Measurements from ENCODE around the gene ERGIC1. TPM values are rescaled to one million over a fixed set of nuclear protein-coding genes. Genes with fewer than 3 reads are reported as not detected.

The ERGIC1 gene
- total and polyA plus RNA-seq, 2 of the 8 experiments (the other 6 are each of a cell fraction or from before 2014, with no cell fraction given), result 95.3 to 106 TPM

GRCh38 chr5:172827841-172828240 is 6.2 kb upstream of the ERGIC1 start:
- POLR2A ChIA-PET (ENCODE audit: partially characterized antibody), result no interaction called here
- Histone ChIP-seq H3K23ac (ENCODE audit: insufficient read length) (no peak overlapping the region), H4K8ac (ENCODE audit: extremely low read depth, insufficient read depth, low read length) (no peak overlapping the region), H4K5ac (ENCODE audit: insufficient read length, low read depth, low read length) (no peak overlapping the region), H2BK120ac (replicated peaks; ENCODE audit: low read depth, low read length) (no peak overlapping the region), H2BK20ac (ENCODE audit: low read length) (no peak overlapping the region), H2BK15ac (ENCODE audit: low read length) (no peak overlapping the region), H3K36me3 (ENCODE audit: control insufficient read depth in 2 of 4, insufficient read depth in 4 of 4, low read length in 3 of 4) (no peaks in the 10 kb centered on the region; a peak in 2 of 8 replicates), H3K4me3 (ENCODE audit: extremely low read depth in 1 of 4, insufficient read depth in 2 of 4, low read depth in 3 of 4, low read length in 4 of 4) (no peak overlapping the region), H2AK5ac (ENCODE audit: low read depth, low read length) (no peak overlapping the region), H2BK5ac (ENCODE audit: low read depth, low read length) (no peak overlapping the region), H3K79me2 (ENCODE audit: control insufficient read depth in 1 of 2, insufficient read depth in 2 of 2, low read length in 2 of 2) (no peaks in the 10 kb centered on the region), H3K4me1 (replicated peaks in 1 of 4; ENCODE audit: control insufficient read depth in 3 of 4, insufficient read depth in 4 of 4, low read length in 3 of 4) (peaks cover 0 to 5% (median 2%) of the 10 kb centered on the region in 4 experiments; a peak in 6 of 7 replicates), H3K9ac (replicated peaks in 1 of 4; ENCODE audit: extremely low read depth in 1 of 4, low read depth in 3 of 4, low read length in 3 of 4) (no peak overlapping the region; a peak in 1 of 7 replicates), H3K4me2 (ENCODE audit: insufficient read depth in 1 of 2, low read depth in 2 of 2, low read length in 2 of 2) (peak overlapping the region in 1 of 2 experiments; percentile 27; a peak in 2 of 4 replicates), H4K20me1 (replicated peaks in 1 of 2; ENCODE audit: control insufficient read depth in 1 of 2, insufficient read depth in 2 of 2, low read length in 2 of 2) (no peaks in the 10 kb centered on the region), H3K79me1 (ENCODE audit: low read depth, low read length) (no peaks in the 10 kb centered on the region), H3K14ac (ENCODE audit: insufficient read length) (no peak overlapping the region), H3K4ac (replicated peaks; ENCODE audit: insufficient read length, low read depth, low read length) (no peak overlapping the region), H4K91ac (replicated peaks; ENCODE audit: insufficient read length, low read length) (no peak overlapping the region), H3K18ac (ENCODE audit: extremely low read depth, low read length) (no peak overlapping the region), H3K27ac (ENCODE audit: low read depth, low read length) (no peak overlapping the region), H3K56ac (replicated peaks; ENCODE audit: insufficient read length, low read depth, low read length) (no peak overlapping the region), H3K9me3 (ENCODE audit: insufficient read depth in 2 of 2, low read depth in 1 of 2, low read length in 1 of 2) (peaks cover 7 to 9% of the 10 kb centered on the region in 2 experiments; a peak in 3 of 4 replicates), H3K27me3 (replicated peaks in 1 of 4; ENCODE audit: control insufficient read depth in 3 of 4, extremely low read depth in 1 of 4, insufficient read depth in 3 of 4, low read length in 3 of 4) (no peaks in the 10 kb centered on the region), H3K23me2 (ENCODE audit: low read depth, low read length) (no peaks in the 10 kb centered on the region), H2AFZ (ENCODE audit: low read length) (peak overlapping the region; percentile 79; the same call in 1 of the 2 replicates), H2BK12ac (ENCODE audit: low read depth, low read length) (no peak overlapping the region)
- CTCF ChIA-PET (ENCODE audit: partially characterized antibody), result interaction anchor here (1.2 to 2.2 kb wide), 2 partner anchors 56 to 113 kb away, joined by 3 to 9 read pairs; no protein-coding TSS in a partner anchor
- DNase-seq (ENCODE audit: low read depth in 1 of 2, low spot score in 2 of 2) (no peak), FAIRE-seq (no peak)
- WGBS, 2 experiments (ENCODE audit: extremely low coverage in 1 of 2, insufficient coverage in 1 of 2, insufficient read length in 1 of 2, insufficient replicate concordance in 2 of 2, low coverage in 1 of 2, low lambda C conversion rate in 2 of 2, missing lambda C conversion rate in 1 of 2), result 49% methylated on average over 2 of the region's 2 CpGs; no CpG with 5 or more reads in 1 of the 2 experiments
- TF ChIP-seq USF2 (IDR thresholded peaks at IDR 0.05; ENCODE audit: low read length), result no peak
- no peak for TF ChIP-seq NRF1 (IDR thresholded peaks at IDR 0.05; ENCODE audit: low read depth, low read length)
- no peak for TF ChIP-seq SP4 (IDR thresholded peaks at IDR 0.05; ENCODE audit: low read length)
- TF ChIP-seq SRF (IDR thresholded peaks at IDR 0.05; ENCODE audit: low read depth, low read length), result no peak
- TF ChIP-seq CBX8 (IDR thresholded peaks at IDR 0.05; ENCODE audit: borderline replicate concordance, low read depth, low read length), result no peak
- TF ChIP-seq TAF7 (optimal IDR thresholded peaks at IDR 0.05; ENCODE audit: borderline replicate concordance, low read depth, low read length), result no peak
- TF ChIP-seq POLR2A (IDR thresholded peaks at IDR 0.05; ENCODE audit: control extremely low read depth in 1 of 2, low read depth in 2 of 2, low read length in 2 of 2), result no peak
- TF ChIP-seq NANOG (IDR thresholded peaks at IDR 0.05; ENCODE audit: insufficient read depth, low read depth, low read length, poor library complexity, severe bottlenecking), result no peak
- no peak for TF ChIP-seq TBP (IDR thresholded peaks at IDR 0.05; ENCODE audit: low read depth, low read length)
- no peak for TF ChIP-seq SAP30 (IDR thresholded peaks at IDR 0.05; ENCODE audit: insufficient read depth, insufficient replicate concordance, low read length)
- TF ChIP-seq JUND (IDR thresholded peaks at IDR 0.05; ENCODE audit: low read length), result no peak
- no peak for TF ChIP-seq CTBP2 (IDR thresholded peaks at IDR 0.05; ENCODE audit: borderline replicate concordance, insufficient read depth, insufficient read length, low read length)
- no peak for TF ChIP-seq PHF8 (conservative IDR thresholded peaks at IDR 0.05; ENCODE audit: low read depth, low read length)
